ENCODE results near the gene BEND3.
"Not testable (repeated sequence)": the region's sequence is repeated elsewhere in the genome, so short reads cannot be mapped to it uniquely, and the experiment has no call there.

The BEND3 gene

DNA sequence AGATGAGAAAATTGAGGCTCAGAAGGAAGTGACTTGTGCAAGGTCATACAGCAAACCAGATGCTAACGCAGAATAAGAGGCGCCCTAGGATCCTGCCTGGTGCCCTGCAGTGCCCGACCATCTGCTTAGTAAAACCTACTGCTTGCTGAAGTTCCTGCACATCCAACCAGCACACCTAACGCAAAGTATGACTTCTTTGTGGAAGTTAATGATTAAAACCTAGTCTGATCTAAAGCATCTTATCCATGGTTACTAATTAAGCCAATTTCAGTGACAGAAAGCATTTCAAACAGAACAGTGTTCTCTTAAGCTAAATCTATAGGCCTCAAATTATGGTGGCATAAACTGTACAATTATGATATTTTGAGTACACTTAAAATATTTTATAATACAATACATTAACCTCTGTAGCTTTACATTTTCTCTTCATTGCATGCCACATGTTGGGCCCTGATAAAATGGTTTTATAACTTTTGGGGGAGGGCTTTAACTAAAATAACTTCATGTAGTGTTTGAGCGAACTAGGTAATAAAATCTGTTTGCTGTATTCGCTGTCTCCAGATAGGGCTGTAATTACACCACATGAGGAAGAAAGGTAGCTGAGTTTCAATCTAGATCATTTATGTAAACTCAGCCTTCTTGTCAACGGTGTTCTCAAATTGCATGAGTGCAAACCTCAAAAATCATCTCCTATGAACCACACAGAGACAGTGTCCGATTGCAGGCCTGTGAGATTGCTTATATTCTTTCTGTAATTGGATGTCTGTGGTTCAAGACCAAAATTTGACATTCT, 37.5 kb upstream of the BEND3 start:
- H3K4me3 ChIP-seq (ENCODE audit: low read depth, low read length) = no peak overlapping the region
- no peak for DNase-seq (ENCODE audit: low read depth)
- TF ChIP-seq, protein P1, sequence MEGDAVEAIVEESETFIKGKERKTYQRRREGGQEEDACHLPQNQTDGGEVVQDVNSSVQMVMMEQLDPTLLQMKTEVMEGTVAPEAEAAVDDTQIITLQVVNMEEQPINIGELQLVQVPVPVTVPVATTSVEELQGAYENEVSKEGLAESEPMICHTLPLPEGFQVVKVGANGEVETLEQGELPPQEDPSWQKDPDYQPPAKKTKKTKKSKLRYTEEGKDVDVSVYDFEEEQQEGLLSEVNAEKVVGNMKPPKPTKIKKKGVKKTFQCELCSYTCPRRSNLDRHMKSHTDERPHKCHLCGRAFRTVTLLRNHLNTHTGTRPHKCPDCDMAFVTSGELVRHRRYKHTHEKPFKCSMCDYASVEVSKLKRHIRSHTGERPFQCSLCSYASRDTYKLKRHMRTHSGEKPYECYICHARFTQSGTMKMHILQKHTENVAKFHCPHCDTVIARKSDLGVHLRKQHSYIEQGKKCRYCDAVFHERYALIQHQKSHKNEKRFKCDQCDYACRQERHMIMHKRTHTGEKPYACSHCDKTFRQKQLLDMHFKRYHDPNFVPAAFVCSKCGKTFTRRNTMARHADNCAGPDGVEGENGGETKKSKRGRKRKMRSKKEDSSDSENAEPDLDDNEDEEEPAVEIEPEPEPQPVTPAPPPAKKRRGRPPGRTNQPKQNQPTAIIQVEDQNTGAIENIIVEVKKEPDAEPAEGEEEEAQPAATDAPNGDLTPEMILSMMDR (IDR thresholded peaks at IDR 0.05; ENCODE audit: low read depth, low read length) = no peak
- TF ChIP-seq, protein P2, sequence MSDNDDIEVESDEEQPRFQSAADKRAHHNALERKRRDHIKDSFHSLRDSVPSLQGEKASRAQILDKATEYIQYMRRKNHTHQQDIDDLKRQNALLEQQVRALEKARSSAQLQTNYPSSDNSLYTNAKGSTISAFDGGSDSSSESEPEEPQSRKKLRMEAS (IDR thresholded peaks at IDR 0.05; ENCODE audit: low read depth, low read length) = no peak
- no peak for TF ChIP-seq POLR2A (IDR thresholded peaks at IDR 0.05; ENCODE audit: extremely low read depth, insufficient read length)
- no peak for TF ChIP-seq MYC (IDR thresholded peaks at IDR 0.05; ENCODE audit: low read depth, low read length)

DNA sequence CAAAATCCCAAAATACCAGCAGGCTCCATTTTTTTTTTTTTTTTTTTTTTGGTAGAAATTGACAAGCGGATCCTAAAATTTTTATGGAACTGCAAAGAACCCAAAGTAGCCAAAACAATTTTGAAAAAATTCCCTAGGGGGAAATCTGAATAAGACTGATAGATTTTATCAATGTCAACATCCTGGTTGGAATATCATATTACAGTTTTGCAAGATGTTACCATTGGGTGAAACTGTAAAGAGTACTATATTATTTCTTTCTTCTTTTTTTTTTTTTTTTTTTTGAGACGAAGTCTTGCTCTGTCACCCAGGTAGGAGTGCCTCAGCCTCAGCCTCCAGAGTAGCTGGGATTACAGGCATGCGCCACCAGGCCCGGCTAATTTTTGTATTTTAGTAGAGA, 29.4 kb upstream of the BEND3 start:
- TF ChIP-seq, protein P2 (IDR thresholded peaks at IDR 0.05; ENCODE audit: low read depth, low read length) = no peak
- TF ChIP-seq POLR2A (IDR thresholded peaks at IDR 0.05; ENCODE audit: extremely low read depth, insufficient read length) (no peak), MYC (IDR thresholded peaks at IDR 0.05; ENCODE audit: low read depth, low read length) (no peak)
- TF ChIP-seq, protein P1 (IDR thresholded peaks at IDR 0.05; ENCODE audit: low read depth, low read length) = no peak
- H3K4me3 ChIP-seq (ENCODE audit: low read depth, low read length) = no peak overlapping the region
- no peak for DNase-seq (ENCODE audit: low read depth)

DNA sequence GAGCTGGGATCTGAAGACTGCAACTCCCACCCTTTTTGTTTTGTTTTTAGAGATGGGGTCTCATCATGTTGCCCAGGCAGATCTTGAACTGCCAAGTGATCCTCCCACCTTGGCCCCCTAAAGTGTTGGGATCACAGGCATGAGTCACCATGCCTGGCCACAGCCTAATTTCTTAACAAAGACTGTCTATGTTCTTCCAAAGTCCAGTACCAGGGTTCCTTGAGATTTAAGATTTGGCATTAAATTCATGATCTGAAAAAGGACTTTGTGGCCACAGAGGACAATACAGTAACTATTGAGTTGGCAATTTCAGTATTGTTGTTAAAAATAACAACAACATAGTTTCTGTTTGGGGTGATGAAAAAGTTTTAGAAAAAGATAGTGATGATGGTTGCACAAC, 28.7 kb upstream of the BEND3 start:
- TF ChIP-seq MYC (IDR thresholded peaks at IDR 0.05; ENCODE audit: low read depth, low read length) (no peak), POLR2A (IDR thresholded peaks at IDR 0.05; ENCODE audit: extremely low read depth, insufficient read length) (no peak)
- TF ChIP-seq, protein P1 (IDR thresholded peaks at IDR 0.05; ENCODE audit: low read depth, low read length) = no peak
- TF ChIP-seq, protein P2 (IDR thresholded peaks at IDR 0.05; ENCODE audit: low read depth, low read length) = no peak
- no peak for DNase-seq (ENCODE audit: low read depth)

DNA sequence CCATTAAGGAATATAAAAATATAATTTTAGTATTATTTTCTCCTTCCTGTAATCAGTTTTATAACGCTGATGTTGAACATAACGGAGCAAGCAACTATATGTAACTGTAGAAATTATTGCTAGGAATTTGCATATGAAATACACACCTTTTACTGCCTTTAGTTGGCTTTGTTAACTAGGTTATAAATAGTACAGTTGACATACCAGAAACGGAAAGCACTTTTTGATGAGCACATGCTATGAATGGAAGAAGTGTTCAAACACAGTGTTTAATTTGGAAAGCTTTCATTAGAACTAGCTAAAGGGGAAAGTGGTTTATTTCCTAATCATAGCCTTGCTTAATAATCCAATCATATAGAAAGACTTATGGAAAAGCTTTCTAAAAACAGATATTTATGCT, 25.3 kb upstream of the BEND3 start:
- DNase-seq (ENCODE audit: low read depth) = no peak
- TF ChIP-seq, protein P2 (IDR thresholded peaks at IDR 0.05; ENCODE audit: low read depth, low read length) = no peak
- no peak for TF ChIP-seq MYC (IDR thresholded peaks at IDR 0.05; ENCODE audit: low read depth, low read length)
- TF ChIP-seq, protein P1 (IDR thresholded peaks at IDR 0.05; ENCODE audit: low read depth, low read length) = no peak
- TF ChIP-seq POLR2A (IDR thresholded peaks at IDR 0.05; ENCODE audit: extremely low read depth, insufficient read length) = no peak
- no peak overlapping the region for H3K4me3 ChIP-seq (ENCODE audit: low read depth, low read length)

More for the DNA sequence above, 28.7 kb upstream of the BEND3 start:
- H3K4me3 ChIP-seq (ENCODE audit: low read depth, low read length) = no peak overlapping the region

DNA sequence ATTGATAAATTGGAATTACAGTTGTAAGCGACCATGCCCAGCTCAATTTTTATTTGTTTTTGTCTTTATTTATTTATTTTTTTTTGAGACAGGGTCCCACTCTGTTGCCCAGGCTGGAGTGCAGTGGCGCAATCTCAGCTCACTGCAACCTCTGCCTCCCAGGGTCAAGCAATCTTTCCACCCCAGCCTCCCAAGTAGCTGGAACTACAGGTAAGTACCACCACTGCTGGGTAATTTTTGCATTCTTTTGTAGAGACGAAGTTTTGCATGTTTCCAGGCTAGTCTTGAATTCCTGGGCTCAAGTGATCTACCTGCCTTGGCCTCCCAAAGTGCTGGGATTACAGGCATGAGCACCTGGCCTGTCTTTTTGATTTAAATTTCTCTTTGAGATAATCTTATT, 21.0 kb upstream of the BEND3 start:
- not testable (repeated sequence) for DNase-seq (ENCODE audit: low read depth); H3K4me3 ChIP-seq (ENCODE audit: low read depth, low read length)

DNA sequence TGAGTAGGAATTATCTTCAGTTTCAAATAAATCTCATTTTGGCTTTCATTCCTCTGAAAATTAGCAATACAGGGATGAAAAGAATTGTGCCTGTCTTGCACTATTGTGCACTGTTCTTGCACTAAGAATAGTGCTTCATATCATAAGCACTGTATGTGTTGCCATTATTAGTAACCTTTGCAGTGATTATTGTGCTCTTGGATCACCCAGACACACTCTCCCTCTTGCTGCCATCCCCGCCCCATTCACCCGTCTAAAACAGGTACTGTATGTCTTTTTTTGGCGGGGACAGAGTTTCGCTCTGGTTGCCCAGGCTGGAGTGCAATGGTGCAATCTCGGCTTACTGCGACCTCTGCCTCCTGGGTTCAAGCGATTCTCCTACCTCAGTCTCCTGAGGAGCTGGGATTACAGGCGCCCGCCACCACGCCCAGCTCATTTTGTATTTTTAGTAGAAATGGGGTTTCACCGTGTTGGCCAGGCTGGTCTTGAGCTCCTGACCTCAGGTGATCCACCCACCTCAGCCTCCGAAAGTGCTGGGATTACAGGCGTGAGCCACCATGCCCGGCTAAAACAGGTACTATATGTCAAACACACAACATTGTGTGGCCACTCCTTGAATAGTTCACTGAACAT, 19.8 kb upstream of the BEND3 start:
- not testable (repeated sequence) for DNase-seq (ENCODE audit: low read depth); H3K4me3 ChIP-seq (ENCODE audit: low read depth, low read length)
